ENCODE measurements around the gene TIMM22.

GRCh38 chr17:1032391-1032790 is 35.5 kb downstream of the TIMM22 start:
- TF ChIP-seq SRF (IDR thresholded peaks at IDR 0.05; ENCODE audit: low read depth) (no peak), SIN3A (IDR thresholded peaks at IDR 0.05; ENCODE audit: low read depth) (no peak), POLR2A (IDR thresholded peaks at IDR 0.05; ENCODE audit: borderline replicate concordance, extremely low read depth, insufficient read depth, insufficient read length) (no peak), ZNF274 (IDR thresholded peaks at IDR 0.05; ENCODE audit: low read depth, low read length) (no peak), CTCF (IDR thresholded peaks at IDR 0.05 in 2 of 3, conservative IDR thresholded peaks at IDR 0.05 in 1 of 3; ENCODE audit: borderline replicate concordance in 1 of 3, insufficient read depth in 1 of 3, low read depth in 2 of 3, low read length in 2 of 3) (no peak), ZFX (IDR thresholded peaks at IDR 0.05) (no peak)
- TF ChIP-seq, protein P1, sequence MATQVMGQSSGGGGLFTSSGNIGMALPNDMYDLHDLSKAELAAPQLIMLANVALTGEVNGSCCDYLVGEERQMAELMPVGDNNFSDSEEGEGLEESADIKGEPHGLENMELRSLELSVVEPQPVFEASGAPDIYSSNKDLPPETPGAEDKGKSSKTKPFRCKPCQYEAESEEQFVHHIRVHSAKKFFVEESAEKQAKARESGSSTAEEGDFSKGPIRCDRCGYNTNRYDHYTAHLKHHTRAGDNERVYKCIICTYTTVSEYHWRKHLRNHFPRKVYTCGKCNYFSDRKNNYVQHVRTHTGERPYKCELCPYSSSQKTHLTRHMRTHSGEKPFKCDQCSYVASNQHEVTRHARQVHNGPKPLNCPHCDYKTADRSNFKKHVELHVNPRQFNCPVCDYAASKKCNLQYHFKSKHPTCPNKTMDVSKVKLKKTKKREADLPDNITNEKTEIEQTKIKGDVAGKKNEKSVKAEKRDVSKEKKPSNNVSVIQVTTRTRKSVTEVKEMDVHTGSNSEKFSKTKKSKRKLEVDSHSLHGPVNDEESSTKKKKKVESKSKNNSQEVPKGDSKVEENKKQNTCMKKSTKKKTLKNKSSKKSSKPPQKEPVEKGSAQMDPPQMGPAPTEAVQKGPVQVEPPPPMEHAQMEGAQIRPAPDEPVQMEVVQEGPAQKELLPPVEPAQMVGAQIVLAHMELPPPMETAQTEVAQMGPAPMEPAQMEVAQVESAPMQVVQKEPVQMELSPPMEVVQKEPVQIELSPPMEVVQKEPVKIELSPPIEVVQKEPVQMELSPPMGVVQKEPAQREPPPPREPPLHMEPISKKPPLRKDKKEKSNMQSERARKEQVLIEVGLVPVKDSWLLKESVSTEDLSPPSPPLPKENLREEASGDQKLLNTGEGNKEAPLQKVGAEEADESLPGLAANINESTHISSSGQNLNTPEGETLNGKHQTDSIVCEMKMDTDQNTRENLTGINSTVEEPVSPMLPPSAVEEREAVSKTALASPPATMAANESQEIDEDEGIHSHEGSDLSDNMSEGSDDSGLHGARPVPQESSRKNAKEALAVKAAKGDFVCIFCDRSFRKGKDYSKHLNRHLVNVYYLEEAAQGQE (IDR thresholded peaks at IDR 0.05; ENCODE audit: low read depth) = no peak

Measured in HCT116 (cell line).